H1 (cell line): Measurements from ENCODE around the gene CPA2. TPM values are rescaled to one million over a fixed set of nuclear protein-coding genes. Genes with fewer than 3 reads are reported as not detected.

Experiments
- CTCF ChIA-PET: fragments of 300-600 bp; sonication (Branson Sonifier 250); formaldehyde crosslinking; loops from one replicate; lab custom pipeline; 2021; ENCODE audit not compliant: partially characterized antibody; lab: Charles Lee
- POLR2A ChIA-PET: fragments of 300-600 bp; sonication (Branson Sonifier 250); formaldehyde crosslinking; loops from one replicate; lab custom pipeline; 2021; ENCODE audit warnings: inconsistent platforms; ENCODE audit not compliant: partially characterized antibody; lab: Charles Lee
- DNase-seq, 2 experiments: peaks; one replicate each; pipeline versions ENCODE4 v3.0.0 to v3.0.0-alpha.2; 2010 to 2022; ENCODE audit warnings: low spot score in 2 of 2, low read depth in 1 of 2, mixed read lengths in 1 of 2
- FAIRE-seq: peaks from 2 replicates; lab custom pipeline; 2011; peaks lifted over from hg19 to GRCh38; lab: Jason Lieb, UNC
- H2AFZ ChIP-seq: 2 replicates; pipeline ENCODE4 v1.8.1; 2012; ENCODE audit warnings: low read length, inconsistent platforms
- H2AK5ac ChIP-seq: 2 replicates; pipeline ENCODE4 v1.6.1; 2013; ENCODE audit warnings: low read depth, low read length
- H2BK120ac ChIP-seq: replicated peaks from 2 replicates; pipeline ENCODE3; 2013; ENCODE audit warnings: low read depth, low read length, inconsistent platforms
- H2BK12ac ChIP-seq: 2 replicates; pipeline ENCODE4 v1.6.1; 2013; ENCODE audit warnings: low read depth, low read length
- H2BK15ac ChIP-seq: 2 replicates; pipeline ENCODE4 v1.6.1; 2013; ENCODE audit warnings: low read length
- H2BK20ac ChIP-seq: 2 replicates; pipeline ENCODE4 v1.6.1; 2013; ENCODE audit warnings: low read length
- H2BK5ac ChIP-seq: 2 replicates; pipeline ENCODE4 v1.6.1; 2013; ENCODE audit warnings: low read depth, low read length
- H3K14ac ChIP-seq: 2 replicates; pipeline ENCODE4 v1.6.1; 2013; ENCODE audit warnings: inconsistent platforms; ENCODE audit not compliant: insufficient read length
- H3K18ac ChIP-seq: 2 replicates; pipeline ENCODE4 v1.6.1; 2013; ENCODE audit warnings: low read length; ENCODE audit errors: extremely low read depth
- H3K23ac ChIP-seq: 2 replicates; pipeline ENCODE4 v1.6.1; 2013; ENCODE audit warnings: inconsistent platforms; ENCODE audit not compliant: insufficient read length
- H3K23me2 ChIP-seq: 2 replicates; pipeline ENCODE4 v1.6.1; 2013; ENCODE audit warnings: low read depth, low read length
- H3K27ac ChIP-seq: 2 replicates; pipeline ENCODE4 v1.6.1; 2011; ENCODE audit warnings: low read depth, low read length, inconsistent platforms
- H3K27me3 ChIP-seq, 4 experiments: replicated peaks in 1 of 4; 1 replicate in 1 of 4; 2 replicates in 3 of 4; pipeline versions ENCODE4 v1.6.1 to v1.8.1; 2011 to 2013; ENCODE audit warnings: low read length in 3 of 4, mild to moderate bottlenecking in 3 of 4, inconsistent platforms in 2 of 4, mixed read lengths in 2 of 4, moderate library complexity in 1 of 4; ENCODE audit not compliant: control insufficient read depth in 3 of 4, insufficient read depth in 3 of 4; ENCODE audit errors: extremely low read depth in 1 of 4
- H3K36me3 ChIP-seq, 4 experiments: 2 replicates each; pipeline versions ENCODE4 v1.6.1 to v1.8.1; 2011 to 2013; ENCODE audit warnings: mild to moderate bottlenecking in 4 of 4, low read length in 3 of 4, moderate library complexity in 2 of 4, control low read depth in 1 of 4, inconsistent platforms in 1 of 4; ENCODE audit not compliant: insufficient read depth in 4 of 4, control insufficient read depth in 2 of 4
- H3K4ac ChIP-seq: replicated peaks from 2 replicates; pipeline ENCODE3; 2013; ENCODE audit warnings: low read length, low read depth, mixed read lengths, inconsistent platforms; ENCODE audit not compliant: insufficient read length
- H3K4me1 ChIP-seq, 4 experiments: replicated peaks in 1 of 4; 1 replicate in 1 of 4; 2 replicates in 3 of 4; pipeline versions ENCODE4 v1.6.1 to v1.8.1; 2011 to 2013; ENCODE audit warnings: low read length in 3 of 4, inconsistent platforms in 2 of 4, mixed read lengths in 1 of 4; ENCODE audit not compliant: insufficient read depth in 4 of 4, control insufficient read depth in 3 of 4
- H3K4me2 ChIP-seq, 2 experiments: 2 replicates each; pipeline versions ENCODE4 v1.6.1 to v1.8.1; 2011 to 2013; ENCODE audit warnings: low read depth in 2 of 2, low read length in 2 of 2, control low read depth in 1 of 2, inconsistent platforms in 1 of 2, mild to moderate bottlenecking in 1 of 2; ENCODE audit not compliant: insufficient read depth in 1 of 2
- H3K4me3 ChIP-seq, 4 experiments: fragments of 200-600, 300-600 bp in 1 of 4; sonication (generic), shearing (Covaris generic), sonication (Bioruptor Twin) in 1 of 4; 2 replicates each; pipeline versions ENCODE4 v1.5.1 to v1.8.1; 2011 to 2016; ENCODE audit warnings: low read length in 4 of 4, low read depth in 3 of 4, control low read depth in 2 of 4, inconsistent platforms in 2 of 4, mild to moderate bottlenecking in 2 of 4, mixed read lengths in 1 of 4, moderate library complexity in 1 of 4; ENCODE audit not compliant: insufficient read depth in 2 of 4; ENCODE audit errors: extremely low read depth in 1 of 4
- H3K56ac ChIP-seq: replicated peaks from 2 replicates; pipeline ENCODE3; 2013; ENCODE audit warnings: low read depth, mild to moderate bottlenecking, mixed read lengths, low read length, inconsistent platforms; ENCODE audit not compliant: insufficient read length
- H3K79me1 ChIP-seq: 2 replicates; pipeline ENCODE4 v1.6.1; 2013; ENCODE audit warnings: low read depth, low read length, control low read depth
- H3K79me2 ChIP-seq, 2 experiments: 2 replicates each; pipeline versions ENCODE4 v1.6.1 to v1.8.1; 2012 to 2013; ENCODE audit warnings: low read length in 2 of 2, mild to moderate bottlenecking in 2 of 2, inconsistent platforms in 1 of 2; ENCODE audit not compliant: insufficient read depth in 2 of 2, control insufficient read depth in 1 of 2
- H3K9ac ChIP-seq, 4 experiments: replicated peaks in 1 of 4; 1 replicate in 1 of 4; 2 replicates in 3 of 4; pipeline versions ENCODE4 v1.6.1 to v1.8.1; 2011 to 2013; ENCODE audit warnings: low read depth in 3 of 4, low read length in 3 of 4, control low read depth in 2 of 4, mild to moderate bottlenecking in 2 of 4, moderate library complexity in 2 of 4, inconsistent platforms in 1 of 4; ENCODE audit errors: extremely low read depth in 1 of 4
- H3K9me3 ChIP-seq, 2 experiments: 2 replicates each; pipeline versions ENCODE4 v1.6.1 to v1.8.1; 2012 to 2013; ENCODE audit warnings: mild to moderate bottlenecking in 2 of 2, moderate library complexity in 2 of 2, control low read depth in 1 of 2, inconsistent platforms in 1 of 2, low read depth in 1 of 2, low read length in 1 of 2, mixed read lengths in 1 of 2; ENCODE audit not compliant: insufficient read depth in 2 of 2
- H4K20me1 ChIP-seq, 2 experiments: replicated peaks in 1 of 2; 2 replicates each; pipeline versions ENCODE3 to v1.8.1; 2011 to 2013; ENCODE audit warnings: inconsistent platforms in 2 of 2, low read length in 2 of 2, mild to moderate bottlenecking in 1 of 2; ENCODE audit not compliant: insufficient read depth in 2 of 2, control insufficient read depth in 1 of 2
- H4K5ac ChIP-seq: 2 replicates; pipeline ENCODE4 v1.6.1; 2013; ENCODE audit warnings: low read length, low read depth, mixed read lengths, inconsistent platforms; ENCODE audit not compliant: insufficient read length
- H4K8ac ChIP-seq: 2 replicates; pipeline ENCODE4 v1.8.0; 2013; ENCODE audit warnings: mild to moderate bottlenecking, moderate library complexity, low read length, inconsistent platforms; ENCODE audit not compliant: insufficient read depth; ENCODE audit errors: extremely low read depth
- H4K91ac ChIP-seq: replicated peaks from 2 replicates; pipeline ENCODE3; 2013; ENCODE audit warnings: low read length, mixed read lengths, inconsistent platforms; ENCODE audit not compliant: insufficient read length
- BCL11A ChIP-seq, 2 experiments: IDR thresholded peaks; one replicate each; pipeline ENCODE4 v1.6.1; 2011; ENCODE audit warnings: low read depth in 2 of 2, low read length in 2 of 2, mild to moderate bottlenecking in 2 of 2
- GABPA ChIP-seq: IDR thresholded peaks from 2 replicates; pipeline ENCODE4 v1.6.1; 2011; ENCODE audit warnings: mild to moderate bottlenecking, low read length, moderate library complexity, borderline replicate concordance; ENCODE audit not compliant: insufficient read depth
- MAX ChIP-seq: IDR thresholded peaks from 2 replicates; pipeline ENCODE4 v1.6.1; 2012; ENCODE audit warnings: inconsistent platforms
- PHF8 ChIP-seq: fragments of 200-600 bp; sonication (generic); conservative IDR thresholded peaks from 2 replicates; pipeline ENCODE4 v1.7.1; 2012; ENCODE audit warnings: low read depth, mild to moderate bottlenecking, inconsistent platforms, low read length, moderate library complexity
- RBBP5 ChIP-seq: IDR thresholded peaks from 2 replicates; pipeline ENCODE4 v1.7.1; 2012; ENCODE audit warnings: low read depth, mild to moderate bottlenecking, inconsistent platforms, low read length, moderate library complexity, borderline replicate concordance
- SAP30 ChIP-seq: fragments of 300-600 bp; sonication (generic); IDR thresholded peaks from 2 replicates; pipeline ENCODE4 v1.7.1; 2012; ENCODE audit warnings: low read length, moderate library complexity, mild to moderate bottlenecking, inconsistent platforms; ENCODE audit not compliant: insufficient read depth, insufficient replicate concordance
- SP1 ChIP-seq: IDR thresholded peaks from 2 replicates; pipeline ENCODE4 v1.6.1; 2011; ENCODE audit warnings: low read depth, low read length
- TAF7 ChIP-seq: optimal IDR thresholded peaks from 2 replicates; pipeline ENCODE3; 2011; ENCODE audit warnings: low read depth, mild to moderate bottlenecking, inconsistent platforms, low read length, moderate library complexity, borderline replicate concordance
- WGBS, 2 experiments: shearing (Covaris generic) in 1 of 2; methylation state at CpG; one replicate each; pipeline versions ENCODE4 v1.1.6 to v1.1.7; 2013 to 2015; ENCODE audit warnings: low lambda C conversion rate in 2 of 2, mixed read lengths in 2 of 2, inconsistent platforms in 1 of 2, low coverage in 1 of 2, missing lambda C conversion rate in 1 of 2; ENCODE audit not compliant: insufficient replicate concordance in 2 of 2, insufficient coverage in 1 of 2, insufficient read length in 1 of 2; ENCODE audit errors: extremely low coverage in 1 of 2, missing lambda C conversion rate in 1 of 2; 5-methylcytosine and 5-hydroxymethylcytosine counted together
- polyA plus RNA-seq, 7 experiments: library from polyadenylated mRNA; depleted of rRNA in 3 of 7; stranded (reverse) in 5 of 7; unstranded in 2 of 7; fragments of >200 nt in 5 of 7; fragments of 200-250 nt in 2 of 7; gene quantifications; 1 replicate in 5 of 7; 2 replicates in 1 of 7; 4 replicates in 1 of 7; pipeline versions ENCODE4 v1.2.1 to v1.2.3, GENCODE V29; 2011 to 2013; ENCODE audit warnings: missing spikeins in 2 of 7, mixed read lengths in 2 of 7
- total RNA-seq: library from RNA; stranded (reverse); fragmentation: NEBNext Ultra II Directional; extraction: Animal tissue kit (Norgen Biotek cat#: 25700); gene quantifications from 2 replicates; pipeline ENCODE4 v1.2.1, GENCODE V29; 2021

CPA2 gene
- total and polyA plus RNA-seq, 2 of the 8 experiments (the other 6 are each of a cell fraction or from before 2014, with no cell fraction given), result 0.21 TPM; not detected in 1

- Histone ChIP-seq H2BK20ac (no peak overlapping the region), H2AK5ac (no peak overlapping the region), H3K79me2 (no peaks in the 10 kb centered on the region), H2BK5ac (no peak overlapping the region), H2BK12ac (no peak overlapping the region), H4K8ac (no peak overlapping the region), H3K4ac (no peak overlapping the region), H4K91ac (no peak overlapping the region), H3K14ac (no peak overlapping the region), H3K23ac (no peak overlapping the region), H3K18ac (no peak overlapping the region), H3K4me1 (no peaks in the 10 kb centered on the region), H4K20me1 (no peaks in the 10 kb centered on the region), H3K27me3 (no peaks in the 10 kb centered on the region), H4K5ac (no peak overlapping the region), H3K4me2 (no peak overlapping the region), H2AFZ (no peak overlapping the region), H3K4me3 (no peak overlapping the region), H3K9me3 (no peaks in the 10 kb centered on the region; a peak in 1 of 4 replicates), H3K23me2 (no peaks in the 10 kb centered on the region), H2BK120ac (no peak overlapping the region), H3K79me1 (no peaks in the 10 kb centered on the region), H3K36me3 (no peaks in the 10 kb centered on the region), H2BK15ac (no peak overlapping the region), H3K56ac (no peak overlapping the region), H3K9ac (no peak overlapping the region), H3K27ac (no peak overlapping the region)
- CTCF ChIA-PET, result no interaction called here
- no peak for TF ChIP-seq SP1
- no peak for TF ChIP-seq MAX
- no peak for TF ChIP-seq SAP30
- TF ChIP-seq PHF8, result no peak
- no peak for TF ChIP-seq GABPA
- no peak for TF ChIP-seq BCL11A (IDR thresholded peaks at IDR 0.05; ENCODE audit: low read depth in 2 of 2, low read length in 2 of 2)
- no peak for TF ChIP-seq TAF7
- no peak for TF ChIP-seq RBBP5
- FAIRE-seq, result no peak
- DNase-seq, result no peak
- POLR2A ChIA-PET, result no interaction called here
- WGBS, 2 experiments, result 96% methylated on average over 2 of the region's 2 CpGs; no CpG with 5 or more reads in 1 of the 2 experiments
These were observed 32.6 kb upstream of the CPA2 start for GRCh38 chr7:130234078-130234477.
